Cardiac fibroblast (primary cell): Measurements from ENCODE around the gene TRIM8.
A peak's percentile ranks its signal among the peaks of the same experiment; 100 is the strongest.

Source experiments
- DNase-seq, 2 donors: peaks; one replicate each; pipeline versions ENCODE4 v3.0.0 to v3.0.0-alpha.2; 2010; ENCODE audit warnings: low read depth in 2 of 2
- H3K4me3 ChIP-seq, 2 donors: replicated peaks in 1 of 2; 1 replicate in 1 of 2; 2 replicates in 1 of 2; pipeline ENCODE4 v1.5.1; 2011; ENCODE audit warnings: low read depth in 2 of 2, low read length in 2 of 2, mild to moderate bottlenecking in 2 of 2, moderate library complexity in 1 of 2
- CTCF ChIP-seq: IDR thresholded peaks from one replicate; pipeline ENCODE4 v1.5.1; 2011; ENCODE audit warnings: low read depth, mild to moderate bottlenecking, low read length, inconsistent platforms

Gene TRIM8

GRCh38 chr10:102648889-102649796 is 4.9 kb downstream of the TRIM8 start:
- TF ChIP-seq CTCF, result no peak
- DNase-seq, result no peak

GRCh38 chr10:102649797-102650654 is 5.7 kb downstream of the TRIM8 start:
- H3K4me3 ChIP-seq, result peak overlapping the region; percentile 14 to 95
- DNase-seq, result no peak
- TF ChIP-seq CTCF, result no peak

More at GRCh38 chr10:102648889-102649796, 4.9 kb downstream of the TRIM8 start:
- H3K4me3 ChIP-seq, result peak overlapping the region; percentile 93 to 95

GRCh38 chr10:102650655-102651454 is 6.6 kb downstream of the TRIM8 start:
- no peak for TF ChIP-seq CTCF
- DNase-seq, result no peak
- no peak overlapping the region for H3K4me3 ChIP-seq

- H3K4me3 ChIP-seq, result no peak overlapping the region
Measured at GRCh38 chr10:102651455-102652169, 7.3 kb downstream of the TRIM8 start.

GRCh38 chr10:102652170-102652916 is 8.1 kb downstream of the TRIM8 start:
- no peak overlapping the region for H3K4me3 ChIP-seq
- no peak for DNase-seq

More at GRCh38 chr10:102651455-102652169, 7.3 kb downstream of the TRIM8 start:
- DNase-seq, result no peak
- no peak for TF ChIP-seq CTCF

More at GRCh38 chr10:102652170-102652916, 8.1 kb downstream of the TRIM8 start:
- TF ChIP-seq CTCF, result no peak
